NCI-H510A treated with DMSO at 0.1 percent for 48 hours (cell line): ENCODE data around the gene LRP11.
"Not testable (repeated sequence)": the region's sequence is repeated elsewhere in the genome, so short reads cannot be mapped to it uniquely, and the experiment has no call there.

Experiments
- DNase-seq: peaks from one replicate; lab custom pipeline; 2025; lab: John Stamatoyannopoulos, UW

The LRP11 gene

GRCh38 chr6:149848343-149848742, 15.8 kb downstream of the LRP11 start:
- DNase-seq, result not testable (repeated sequence)

- DNase-seq, result no peak
Measured at GRCh38 chr6:149847939-149848267, 16.3 kb downstream of the LRP11 start.

- no peak for DNase-seq
Measured at GRCh38 chr6:149846321-149846720, 17.8 kb downstream of the LRP11 start.

GRCh38 chr6:149845549-149845948, 18.6 kb downstream of the LRP11 start:
- DNase-seq, result no peak

- DNase-seq, result no peak
Measured at GRCh38 chr6:149844480-149844879, 19.7 kb downstream of the LRP11 start.

GRCh38 chr6:149844036-149844435, 20.1 kb downstream of the LRP11 start:
- not testable (repeated sequence) for DNase-seq

GRCh38 chr6:149843051-149843633, 21.0 kb downstream of the LRP11 start:
- DNase-seq, result no peak

GRCh38 chr6:149842331-149842730, 21.8 kb downstream of the LRP11 start:
- no peak for DNase-seq

GRCh38 chr6:149840345-149841075, 23.6 kb downstream of the LRP11 start:
- peak; percentile 90 for DNase-seq

- peak; percentile 38 for DNase-seq
Measured at GRCh38 chr6:149834513-149835481, 29.4 kb downstream of the LRP11 start.

GRCh38 chr6:149833651-149834050, 30.5 kb downstream of the LRP11 start:
- DNase-seq, result no peak

GRCh38 chr6:149831308-149831820, 32.8 kb downstream of the LRP11 start:
- DNase-seq, result no peak

GRCh38 chr6:149830731-149831307, 33.3 kb downstream of the LRP11 start:
- no peak for DNase-seq

- DNase-seq, result no peak
Measured at GRCh38 chr6:149825292-149825691, 38.9 kb downstream of the LRP11 start.

GRCh38 chr6:149823013-149823412, 41.1 kb downstream of the LRP11 start:
- no peak for DNase-seq

GRCh38 chr6:149821492-149821891, 42.7 kb downstream of the LRP11 start:
- DNase-seq, result no peak

GRCh38 chr6:149820506-149820905, 43.7 kb downstream of the LRP11 start:
- no peak for DNase-seq

- no peak for DNase-seq
Measured at GRCh38 chr6:149815788-149816187, 48.4 kb downstream of the LRP11 start.

GRCh38 chr6:149813351-149813750, 50.8 kb downstream of the LRP11 start:
- DNase-seq, result no peak

- no peak for DNase-seq
Measured at GRCh38 chr6:149809798-149810197, 54.4 kb downstream of the LRP11 start.

- no peak for DNase-seq
Measured at GRCh38 chr6:149806127-149806526, 58.0 kb downstream of the LRP11 start.

GRCh38 chr6:149783551-149783950, 80.6 kb downstream of the LRP11 start:
- DNase-seq, result no peak
